Bronchial epithelial cell (primary cell): ENCODE results near the gene KLC3. TPM values are rescaled to one million over a fixed set of nuclear protein-coding genes. Genes with fewer than 3 reads are reported as not detected.

Source experiments
- DNase-seq: peaks from one replicate; pipeline ENCODE4 v3.0.0-alpha.2; 2010; ENCODE audit warnings: low read depth
- FAIRE-seq: peaks from 2 replicates; lab custom pipeline; 2011; peaks lifted over from hg19 to GRCh38; lab: Jason Lieb, UNC
- H3K27me3 ChIP-seq: 2 replicates; pipeline ENCODE4 v1.5.1; 2011; ENCODE audit warnings: low read length; ENCODE audit not compliant: control insufficient read depth, insufficient read depth
- H3K36me3 ChIP-seq: 2 replicates; pipeline ENCODE4 v1.5.1; 2011; ENCODE audit warnings: low read length; ENCODE audit not compliant: control insufficient read depth, insufficient read depth
- H3K4me3 ChIP-seq: 2 replicates; pipeline ENCODE4 v1.5.1; 2011; ENCODE audit warnings: mild to moderate bottlenecking, low read depth, low read length, control low read depth
- CTCF ChIP-seq: IDR thresholded peaks from 2 replicates; pipeline ENCODE4 v1.5.1; 2011; ENCODE audit warnings: mild to moderate bottlenecking, moderate library complexity, low read length, control low read depth, inconsistent platforms; ENCODE audit not compliant: insufficient read depth, severe bottlenecking
- total RNA-seq: library from RNA; depleted of rRNA; stranded (reverse); fragments of >200 nt; gene quantifications from 2 replicates; pipeline ENCODE4 v1.2.1, GENCODE V29; 2014

Gene KLC3
- total RNA-seq, 1 donor from 2014 or later: 83.5 TPM

GRCh38 chr19:45339629-45340028, 921 bp upstream of the KLC3 start:
- no peak overlapping the region for H3K4me3 ChIP-seq
- TF ChIP-seq CTCF: no peak
- no peaks in the 10 kb centered on the region for H3K36me3 ChIP-seq
- H3K27me3 ChIP-seq: no peaks in the 10 kb centered on the region
- no peak for FAIRE-seq
- DNase-seq: no peak

- DNase-seq: peak; percentile 21
- no peak for TF ChIP-seq CTCF
- Histone ChIP-seq H3K36me3 (no peaks in the 10 kb centered on the region), H3K4me3 (peak overlapping the region; percentile 80), H3K27me3 (no peaks in the 10 kb centered on the region)
- FAIRE-seq: no peak
These were observed 426 bp downstream of the KLC3 start for GRCh38 chr19:45340899-45341453.

GRCh38 chr19:45342911-45343310, 2.4 kb downstream of the KLC3 start:
- FAIRE-seq (peak; percentile 80), DNase-seq (no peak)
- no peak for TF ChIP-seq CTCF
- H3K27me3 ChIP-seq: no peaks in the 10 kb centered on the region
- peaks cover 5% of the 10 kb centered on the region for H3K36me3 ChIP-seq
- no peak overlapping the region for H3K4me3 ChIP-seq

- Histone ChIP-seq H3K36me3 (peaks cover 13% of the 10 kb centered on the region), H3K27me3 (no peaks in the 10 kb centered on the region), H3K4me3 (peak overlapping the region; percentile 22)
- FAIRE-seq (no peak), DNase-seq (peak; percentile 51)
- no peak for TF ChIP-seq CTCF
These were observed 4.3 kb downstream of the KLC3 start for GRCh38 chr19:45344621-45345505.

GRCh38 chr19:45345506-45345860, 4.9 kb downstream of the KLC3 start:
- TF ChIP-seq CTCF: no peak
- FAIRE-seq: no peak

More at GRCh38 chr19:45345506-45345860, 4.9 kb downstream of the KLC3 start:
- Histone ChIP-seq H3K4me3 (no peak overlapping the region), H3K27me3 (no peaks in the 10 kb centered on the region), H3K36me3 (peaks cover 13% of the 10 kb centered on the region)
- DNase-seq: no peak
